Right lobe of liver (tissue), 6 donors: ENCODE data around the gene LITAF. TPM values are rescaled to one million over a fixed set of nuclear protein-coding genes. Genes with fewer than 3 reads are reported as not detected.
A peak's percentile ranks its signal among the peaks of the same experiment; 100 is the strongest.

Source experiments
- ATAC-seq, 4 donors: fragments of 200-7000 bp; cut with Tn5 transposase; one replicate each; pipeline ENCODE4 v1.9.1; 2020; ENCODE audit warnings: mild to moderate bottlenecking in 4 of 4, moderate library complexity in 4 of 4
- DNase-seq, 3 donors: peaks; one replicate each; pipeline ENCODE4 v3.0.0-alpha.2; 2020
- H3K27ac ChIP-seq, 3 donors: fragments of 200-600 bp; one replicate each; pipeline ENCODE4 v1.8.0; 2022
- H3K27me3 ChIP-seq, 2 donors: fragments of 200-600 bp; one replicate each; pipeline ENCODE4 v1.8.0; 2022
- H3K36me3 ChIP-seq, 4 donors: fragments of 200-600 bp; sonication (generic) in 1 of 4; one replicate each; pipeline versions ENCODE4 v1.5.1 to v1.8.0; 2017 to 2022; ENCODE audit warnings: control low read depth in 1 of 4
- H3K4me1 ChIP-seq, 4 donors: fragments of 200-600 bp; sonication (generic) in 1 of 4; one replicate each; pipeline versions ENCODE4 v1.5.1 to v1.8.0; 2017 to 2022; ENCODE audit warnings: control low read depth in 1 of 4
- H3K4me3 ChIP-seq, 3 donors: fragments of 200-600 bp; one replicate each; pipeline ENCODE4 v1.8.0; 2022
- H3K9me3 ChIP-seq, 4 donors: fragments of 200-600 bp; sonication (generic) in 1 of 4; one replicate each; pipeline versions ENCODE4 v1.5.1 to v1.8.0; 2017 to 2022; ENCODE audit warnings: control low read depth in 1 of 4
- CTCF ChIP-seq, 4 donors: fragments of 200-600 bp in 3 of 4; fragments of 450-650 bp in 1 of 4; IDR thresholded peaks; one replicate each; pipeline versions ENCODE4 v1.5.1 to v1.8.0; 2016 to 2022; ENCODE audit warnings: antibody characterized with exemption in 4 of 4, mild to moderate bottlenecking in 2 of 4
- POLR2A ChIP-seq: fragments of 450-650 bp; IDR thresholded peaks from one replicate; pipeline ENCODE4 v1.6.1; 2017; ENCODE audit warnings: antibody characterized with exemption, mild to moderate bottlenecking
- WGBS: methylation state at CpG from one replicate; pipeline ENCODE4 v1.1.6; 2018; ENCODE audit warnings: low coverage, low lambda C conversion rate; ENCODE audit not compliant: insufficient coverage; ENCODE audit errors: missing lambda C conversion rate; 5-methylcytosine and 5-hydroxymethylcytosine counted together
- intact Hi-C, 2 donors: fragments of 100-400 bp; cut with DNase I; formaldehyde crosslinking; loops; one replicate each; pipeline versions ENCODE4 v1.11.2 to v1.14.1; 2022
- total RNA-seq, 6 experiments: library from RNA; depleted of rRNA in 2 of 6; stranded (reverse); fragments of >200 nt in 2 of 6; fragmentation: NEBNext Ultra II Directional in 3 of 6; extraction: Animal tissue kit (Norgen Biotek cat#: 25700) in 3 of 6; gene quantifications; one replicate each; pipeline versions ENCODE4 v1.1.0 to v1.2.4, GENCODE V29; 2016 to 2023
- donor health status: DM: no; HTN: yes; CAD: no.
- donor health status: DM: no; HTN: no; CAD: no.
- donor health status: DM: no; HTN: no; CAD: no.
- donor health status: DM: no; HTN: yes; CAD: no.
- donor health status: DM: no; HTN: yes; CAD: no.

The LITAF gene
- total RNA-seq, 6 experiments from 2014 or later, result 43.7 to 148 (median 59.1) TPM

GRCh38 chr16:11612665-11613025 is 25.9 kb upstream of the LITAF start:
- H3K4me1 ChIP-seq, result peaks cover 0 to 13% (median 6%) of the 10 kb centered on the region in 4 donors
- H3K9me3 ChIP-seq, result no peaks in the 10 kb centered on the region
- no peak overlapping the region for H3K4me3 ChIP-seq
- no peaks in the 10 kb centered on the region for H3K36me3 ChIP-seq
- H3K27me3 ChIP-seq, result no peaks in the 10 kb centered on the region
- DNase-seq (no peak), ATAC-seq (no peak)
- no CpG with 5 or more reads among the region's 5 CpGs for WGBS
- TF ChIP-seq CTCF (IDR thresholded peaks at IDR 0.05) (no peak), POLR2A (no peak)
- peak overlapping the region; percentile 62 to 88 (median 85) for H3K27ac ChIP-seq
- intact Hi-C loops, result no loop called here

- peaks cover 0 to 13% (median 6%) of the 10 kb centered on the region in 4 donors for H3K4me1 ChIP-seq
- peak overlapping the region; percentile 38 to 88 (median 85) for H3K27ac ChIP-seq
- no peaks in the 10 kb centered on the region for H3K36me3 ChIP-seq
- DNase-seq (peak; percentile 91 to 96 (median 96)), ATAC-seq (peak; percentile 87 to 96 (median 90))
- TF ChIP-seq POLR2A, result peak; percentile 44
- TF ChIP-seq CTCF (IDR thresholded peaks at IDR 0.05), result no peak
- no peak overlapping the region for H3K4me3 ChIP-seq
- H3K27me3 ChIP-seq, result no peaks in the 10 kb centered on the region
- WGBS, result 42% methylated on average over 11 of the region's 23 CpGs
- intact Hi-C loops, result no loop called here
- no peaks in the 10 kb centered on the region for H3K9me3 ChIP-seq
These were observed 25.3 kb upstream of the LITAF start for GRCh38 chr16:11611871-11612664.

GRCh38 chr16:11610580-11610979 is 23.9 kb upstream of the LITAF start:
- TF ChIP-seq POLR2A (no peak), CTCF (IDR thresholded peaks at IDR 0.05) (no peak)
- intact Hi-C loops, result no loop called here
- H3K27ac ChIP-seq, result no peak overlapping the region
- no peaks in the 10 kb centered on the region for H3K27me3 ChIP-seq
- H3K4me1 ChIP-seq, result peaks cover 0 to 13% (median 6%) of the 10 kb centered on the region in 4 donors
- no peaks in the 10 kb centered on the region for H3K36me3 ChIP-seq
- no peaks in the 10 kb centered on the region for H3K9me3 ChIP-seq
- WGBS, result 78% methylated on average over 6 of the region's 6 CpGs
- no peak for DNase-seq
- ATAC-seq, result no peak
- no peak overlapping the region for H3K4me3 ChIP-seq

- DNase-seq, result peak in 1 of 3 donors; percentile 42
- Histone ChIP-seq H3K4me3 (no peak overlapping the region), H3K9me3 (no peaks in the 10 kb centered on the region), H3K4me1 (peaks cover 0 to 13% (median 6%) of the 10 kb centered on the region in 4 donors), H3K36me3 (no peaks in the 10 kb centered on the region), H3K27me3 (no peaks in the 10 kb centered on the region), H3K27ac (no peak overlapping the region)
- no peak for ATAC-seq
- TF ChIP-seq CTCF (IDR thresholded peaks at IDR 0.05) (no peak), POLR2A (no peak)
- whole genome bisulfite sequencing, result 76% methylated on average over 3 of the region's 9 CpGs
- intact Hi-C loops, result no loop called here
These were observed 23.4 kb upstream of the LITAF start for GRCh38 chr16:11610121-11610505.
